DOHH2 (cell line): ENCODE measurements around the gene EBF3.

Source experiments
- H3F3A ChIP-seq: fragments of 200-600 bp; sonication (generic), shearing (Covaris generic); 2 replicates; pipeline ENCODE4 v1.6.0; 2016; ENCODE audit warnings: antibody characterized with exemption, mild to moderate bottlenecking; ENCODE audit not compliant: control insufficient read depth, insufficient read depth
- H3K27ac ChIP-seq: fragments of 200-600 bp; sonication (generic); 2 replicates; pipeline ENCODE4 v1.5.1; 2014; ENCODE audit warnings: low read depth, mild to moderate bottlenecking, low read length, moderate library complexity
- H3K27me3 ChIP-seq: fragments of 200-600 bp; sonication (generic); 2 replicates; pipeline ENCODE4 v1.6.1; 2014; ENCODE audit warnings: mild to moderate bottlenecking, low read length, mixed read lengths; ENCODE audit not compliant: control insufficient read depth
- H3K36me3 ChIP-seq: fragments of 200-600 bp; sonication (generic); 2 replicates; pipeline ENCODE4 v1.6.1; 2014; ENCODE audit warnings: mild to moderate bottlenecking, low read length, moderate library complexity, mixed read lengths; ENCODE audit not compliant: control insufficient read depth
- H3K4me1 ChIP-seq: fragments of 200-600 bp; sonication (generic); 2 replicates; pipeline ENCODE4 v1.6.1; 2014; ENCODE audit warnings: mild to moderate bottlenecking, low read length, mixed read lengths; ENCODE audit not compliant: control insufficient read depth
- H3K4me2 ChIP-seq: fragments of 200-600 bp; sonication (generic); 2 replicates; pipeline ENCODE4 v1.6.0; 2014; ENCODE audit warnings: mild to moderate bottlenecking, low read length, moderate library complexity
- H3K4me3 ChIP-seq: fragments of 200-600 bp; sonication (generic); 2 replicates; pipeline ENCODE4 v1.5.1; 2014; ENCODE audit warnings: mild to moderate bottlenecking, low read length, mixed read lengths
- H3K79me2 ChIP-seq: fragments of 200-600 bp; sonication (generic); 2 replicates; pipeline ENCODE4 v1.6.1; 2014; ENCODE audit warnings: mild to moderate bottlenecking, low read length, mixed read lengths; ENCODE audit not compliant: control insufficient read depth
- H3K9me2 ChIP-seq: fragments of 200-600 bp; sonication (generic); replicated peaks from 2 replicates; pipeline ENCODE4 v1.6.1; 2014; ENCODE audit warnings: mild to moderate bottlenecking, low read length, mixed read lengths; ENCODE audit not compliant: control insufficient read depth
- H3K9me3 ChIP-seq: fragments of 200-600 bp; sonication (generic); 2 replicates; pipeline ENCODE4 v1.6.1; 2014; ENCODE audit warnings: antibody characterized with exemption, low read length, mixed read lengths; ENCODE audit not compliant: control insufficient read depth, insufficient read depth
- H4K20me1 ChIP-seq: fragments of 200-600 bp; sonication (generic); 2 replicates; pipeline ENCODE4 v1.6.0; 2014; ENCODE audit warnings: low read depth, mild to moderate bottlenecking, antibody characterized with exemption, low read length, moderate library complexity; ENCODE audit not compliant: control insufficient read depth, insufficient read depth
- CTCF ChIP-seq: fragments of 200-600 bp; sonication (generic); IDR thresholded peaks from one replicate; pipeline ENCODE4 v1.5.1; 2014; ENCODE audit warnings: antibody characterized with exemption, mild to moderate bottlenecking, low read depth, low read length; ENCODE audit not compliant: poor library complexity, severe bottlenecking
- EZH2phosphoT487 ChIP-seq: fragments of 200-600 bp; sonication (generic); IDR thresholded peaks from 2 replicates; pipeline ENCODE4 v1.6.1; 2017; ENCODE audit warnings: borderline replicate concordance, mild to moderate bottlenecking, antibody characterized with exemption, low read length, moderate library complexity, mixed read lengths

EBF3 gene

GRCh38 chr10:129908406-129908805 lies 55.7 kb downstream of the EBF3 start:
- Histone ChIP-seq H3K9me2 (no peaks in the 10 kb centered on the region), H3K4me1 (no peaks in the 10 kb centered on the region), H3F3A (no peaks in the 10 kb centered on the region), H3K4me2 (no peak overlapping the region), H3K27me3 (no peaks in the 10 kb centered on the region), H3K36me3 (no peaks in the 10 kb centered on the region), H3K9me3 (no peaks in the 10 kb centered on the region), H3K27ac (no peak overlapping the region), H3K79me2 (no peaks in the 10 kb centered on the region), H4K20me1 (no peaks in the 10 kb centered on the region), H3K4me3 (no peak overlapping the region)
- TF ChIP-seq CTCF (no peak), EZH2phosphoT487 (no peak)

GRCh38 chr10:129905553-129905952 lies 58.5 kb downstream of the EBF3 start:
- Histone ChIP-seq H3K4me3 (no peak overlapping the region), H3K79me2 (no peaks in the 10 kb centered on the region), H3K4me1 (no peaks in the 10 kb centered on the region), H3K9me2 (no peaks in the 10 kb centered on the region), H3K4me2 (no peak overlapping the region), H4K20me1 (no peaks in the 10 kb centered on the region), H3K27me3 (no peaks in the 10 kb centered on the region), H3K9me3 (no peaks in the 10 kb centered on the region), H3K27ac (no peak overlapping the region), H3F3A (no peaks in the 10 kb centered on the region), H3K36me3 (no peaks in the 10 kb centered on the region)
- TF ChIP-seq EZH2phosphoT487 (no peak), CTCF (no peak)

DNA sequence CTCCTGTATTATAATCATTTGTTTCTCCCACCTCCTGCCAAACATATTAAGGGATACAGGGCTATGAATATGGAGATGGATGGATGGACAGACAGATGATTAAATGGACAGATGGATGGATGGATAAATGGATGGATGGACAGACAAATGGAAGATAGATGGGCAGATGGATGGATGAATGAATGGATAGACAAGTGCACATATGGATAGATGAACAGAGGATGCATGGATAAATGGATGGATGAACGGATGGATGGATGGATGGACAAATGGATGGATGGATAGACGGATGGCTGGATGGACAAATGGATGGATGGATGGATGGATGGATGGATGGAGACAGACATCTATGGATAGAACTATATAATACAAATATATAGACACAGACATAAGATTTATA lies 59.8 kb downstream of the EBF3 start:
- Histone ChIP-seq H3K4me3 (no peak overlapping the region), H3K27me3 (no peaks in the 10 kb centered on the region), H3K4me1 (no peaks in the 10 kb centered on the region), H3K9me3 (no peaks in the 10 kb centered on the region), H3K36me3 (no peaks in the 10 kb centered on the region), H3F3A (no peaks in the 10 kb centered on the region), H4K20me1 (no peaks in the 10 kb centered on the region), H3K79me2 (no peaks in the 10 kb centered on the region), H3K27ac (no peak overlapping the region), H3K9me2 (no peaks in the 10 kb centered on the region), H3K4me2 (no peak overlapping the region)
- TF ChIP-seq CTCF (no peak), EZH2phosphoT487 (no peak)
